PFSK-1 (cell line): Measurements from ENCODE around the gene SAMD8.

Source experiments
- FOXP2 ChIP-seq: optimal IDR thresholded peaks from 2 replicates; pipeline ENCODE3; 2011; ENCODE audit warnings: borderline replicate concordance, control low read depth, inconsistent platforms; ENCODE audit not compliant: insufficient read depth; ENCODE audit errors: extremely low read length, extremely low read depth
- POLR2AphosphoS5 ChIP-seq: IDR thresholded peaks from 2 replicates; pipeline ENCODE4 v1.6.1; 2012; ENCODE audit warnings: low read depth, mild to moderate bottlenecking, control low read depth, low read length, moderate library complexity
- REST ChIP-seq, 2 experiments: IDR thresholded peaks; 2 replicates each; pipeline versions ENCODE4 v1.6.1 to v1.8.0; 2011 to 2012; ENCODE audit warnings: low read depth in 2 of 2, low read length in 2 of 2, control low read depth in 1 of 2, inconsistent platforms in 1 of 2, mild to moderate bottlenecking in 1 of 2, moderate library complexity in 1 of 2; ENCODE audit not compliant: insufficient read depth in 1 of 2
- SIN3A ChIP-seq: IDR thresholded peaks from 2 replicates; pipeline ENCODE4 v1.6.1; 2012; ENCODE audit warnings: mild to moderate bottlenecking, low read length, moderate library complexity, borderline replicate concordance; ENCODE audit not compliant: insufficient read depth
- TAF1 ChIP-seq: IDR thresholded peaks from 2 replicates; pipeline ENCODE4 v1.6.1; 2012; ENCODE audit warnings: low read length, control low read depth, borderline replicate concordance; ENCODE audit not compliant: insufficient read depth

The SAMD8 gene

DNA sequence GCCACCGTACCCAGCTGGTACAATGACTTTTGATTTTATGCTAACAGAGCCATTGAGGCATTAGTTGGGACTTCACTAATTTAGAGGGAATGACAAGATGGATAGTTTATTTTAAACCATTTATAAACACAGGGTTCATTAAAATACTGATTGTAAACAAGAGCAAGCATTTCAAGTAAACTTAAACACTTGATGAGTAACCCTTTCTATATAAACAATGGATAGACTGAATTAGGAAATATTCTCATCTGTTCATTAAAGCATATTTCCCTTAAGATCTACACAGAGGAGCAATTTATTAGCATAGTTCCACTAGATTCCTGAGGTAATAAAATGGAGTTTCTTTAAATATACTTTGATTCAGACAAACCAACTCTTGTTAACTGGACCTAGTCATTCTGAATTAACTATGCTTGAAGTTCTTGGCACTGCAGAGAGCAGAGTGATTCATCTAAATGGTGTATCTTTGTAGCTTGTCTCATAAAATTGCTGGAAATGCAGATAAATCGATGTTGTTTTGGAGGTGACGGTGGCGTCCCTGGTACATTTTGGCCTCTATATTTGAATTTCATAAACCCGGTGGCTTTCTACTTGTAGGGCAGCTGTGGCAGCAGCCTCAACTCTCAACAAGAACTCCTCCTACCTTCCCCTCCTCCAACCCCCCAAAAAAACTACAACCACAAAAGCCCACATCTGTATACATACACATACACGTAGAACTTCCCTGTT lies 83.7 kb downstream of the SAMD8 start:
- TF ChIP-seq POLR2AphosphoS5 = no peak
- no peak for TF ChIP-seq SIN3A
- no peak for TF ChIP-seq FOXP2
- TF ChIP-seq TAF1 = no peak

DNA sequence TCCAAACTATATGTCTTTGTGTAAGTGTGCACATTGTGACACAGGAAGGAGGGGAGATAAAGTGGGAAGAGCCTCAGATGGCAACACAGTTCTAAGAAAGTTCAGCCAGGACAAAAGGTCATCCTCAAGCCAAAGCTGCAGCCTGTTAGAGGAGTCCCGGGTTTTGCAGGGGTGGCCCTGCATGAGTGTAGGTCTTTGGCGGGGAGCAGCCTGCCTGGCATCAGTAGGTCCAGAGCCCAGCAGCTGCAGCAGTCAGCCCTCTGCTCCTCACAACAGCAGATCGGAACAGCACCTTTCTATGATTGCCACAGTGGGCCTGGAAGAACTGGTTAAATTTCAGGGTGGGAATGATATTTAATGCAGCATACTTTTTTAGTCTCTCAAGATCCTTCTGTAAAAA lies 85.6 kb downstream of the SAMD8 start:
- TF ChIP-seq TAF1 (no peak), SIN3A (no peak), REST (IDR thresholded peaks at IDR 0.05; ENCODE audit: insufficient read depth in 1 of 2, low read depth in 2 of 2, low read length in 2 of 2) (no peak), POLR2AphosphoS5 (no peak), FOXP2 (no peak)

- no peak for TF ChIP-seq TAF1
- TF ChIP-seq FOXP2 = no peak
- TF ChIP-seq REST (IDR thresholded peaks at IDR 0.05; ENCODE audit: insufficient read depth in 1 of 2, low read depth in 2 of 2, low read length in 2 of 2) = no peak
- TF ChIP-seq POLR2AphosphoS5 = no peak
- TF ChIP-seq SIN3A = no peak
Measured at GRCh38 chr10:75197906-75198305, 86.5 kb downstream of the SAMD8 start.

DNA sequence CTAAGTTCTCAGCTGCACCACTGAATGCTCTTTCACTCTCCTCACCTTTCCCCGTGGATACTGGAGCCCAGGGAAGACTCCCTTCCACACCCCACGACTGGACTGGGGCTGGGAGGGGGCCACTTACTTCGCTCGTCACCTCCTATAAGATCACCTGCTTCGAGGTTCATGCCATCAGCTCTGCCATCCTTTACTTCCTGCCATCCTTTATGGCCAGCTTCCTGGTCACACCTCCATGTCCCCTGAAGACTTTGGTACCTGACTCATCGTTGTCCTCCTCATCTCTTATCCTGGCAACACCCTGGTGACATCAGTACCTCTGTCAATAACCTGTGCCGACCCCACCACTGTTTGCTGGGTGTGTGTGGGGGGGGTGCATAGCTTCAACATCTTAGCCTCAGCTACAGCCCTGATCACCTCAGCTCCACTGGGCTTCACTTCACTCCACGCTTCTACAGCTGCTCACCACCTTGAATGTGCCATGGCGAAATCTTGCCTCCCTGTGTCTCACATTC lies 90.4 kb downstream of the SAMD8 start:
- no peak for TF ChIP-seq FOXP2
- TF ChIP-seq SIN3A = no peak
- TF ChIP-seq REST (IDR thresholded peaks at IDR 0.05; ENCODE audit: insufficient read depth in 1 of 2, low read depth in 2 of 2, low read length in 2 of 2) = no peak
- TF ChIP-seq POLR2AphosphoS5 = no peak
- no peak for TF ChIP-seq TAF1

DNA sequence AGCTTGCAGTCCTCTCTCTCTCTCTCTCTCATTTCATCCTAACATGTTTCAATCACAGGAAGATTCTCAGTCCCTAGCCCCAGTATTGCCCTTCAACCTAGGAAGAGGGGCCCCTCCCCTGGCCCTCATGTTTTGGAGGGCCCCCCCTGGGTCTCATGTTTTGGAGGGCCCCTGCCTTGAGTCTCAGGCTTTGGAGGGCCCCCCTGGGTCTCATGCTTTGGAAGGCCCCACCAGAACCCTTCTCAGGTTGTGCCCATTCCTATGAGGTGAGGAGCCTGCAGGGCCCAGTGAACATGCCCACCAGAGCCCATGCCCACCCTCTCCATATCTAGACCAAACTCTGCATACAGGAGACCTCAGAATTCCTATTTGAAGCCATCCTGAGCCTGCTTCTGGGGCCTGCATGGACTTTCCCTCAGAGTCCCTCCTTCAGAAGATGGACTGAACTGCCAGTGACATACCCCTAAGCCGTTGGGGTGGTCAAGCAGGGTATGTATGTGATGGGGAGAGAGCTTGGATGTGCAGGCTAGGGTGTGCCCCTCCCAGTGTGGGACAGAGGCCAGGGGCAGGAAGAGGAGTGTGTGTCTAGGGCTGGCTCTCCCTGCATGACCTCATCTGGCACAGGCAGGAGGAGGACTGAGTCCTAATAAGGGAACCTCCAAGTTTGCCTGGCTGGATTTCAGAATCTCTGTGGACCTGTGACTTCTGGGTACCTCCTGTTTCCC lies 91.0 kb downstream of the SAMD8 start:
- TF ChIP-seq POLR2AphosphoS5 (no peak), FOXP2 (no peak), REST (IDR thresholded peaks at IDR 0.05; ENCODE audit: insufficient read depth in 1 of 2, low read depth in 2 of 2, low read length in 2 of 2) (no peak), TAF1 (no peak), SIN3A (no peak)
